HCT116 (cell line): Measurements from ENCODE around the gene LRRK2.

Source experiments
- CEBPB ChIP-seq: IDR thresholded peaks from 2 replicates; pipeline ENCODE4 v1.6.1; 2012; ENCODE audit warnings: low read depth
- EZH2phosphoT487 ChIP-seq: fragments of 200-600 bp; IDR thresholded peaks from 2 replicates; pipeline ENCODE4 v1.6.1; 2018; ENCODE audit warnings: antibody characterized with exemption, borderline replicate concordance
- SP1 ChIP-seq: IDR thresholded peaks from 2 replicates; pipeline ENCODE4 v1.6.1; 2012; ENCODE audit warnings: low read depth
- TF ChIP-seq, protein P1 (sequence below), 3 experiments: fragments of 200-600 bp in 1 of 3; sonication (generic) in 1 of 3; IDR thresholded peaks in 2 of 3; conservative IDR thresholded peaks in 1 of 3; 2 replicates each; pipeline ENCODE4 v1.5.1; 2012 to 2017; ENCODE audit warnings: low read depth in 2 of 3, low read length in 2 of 3, antibody characterized with exemption in 1 of 3, borderline replicate concordance in 1 of 3, control low read depth in 1 of 3, mild to moderate bottlenecking in 1 of 3, mixed read lengths in 1 of 3, mixed run types in 1 of 3, moderate library complexity in 1 of 3; ENCODE audit not compliant: insufficient read depth in 1 of 3
- TF ChIP-seq, protein P2 (sequence below): IDR thresholded peaks from 2 replicates; pipeline ENCODE4 v1.6.1; 2012
- TF ChIP-seq, protein P3 (sequence below): IDR thresholded peaks from 2 replicates; pipeline ENCODE4 v1.6.1; 2011; ENCODE audit warnings: mild to moderate bottlenecking, low read length, moderate library complexity; ENCODE audit not compliant: insufficient replicate concordance; ENCODE audit errors: extremely low read depth

DNA sequence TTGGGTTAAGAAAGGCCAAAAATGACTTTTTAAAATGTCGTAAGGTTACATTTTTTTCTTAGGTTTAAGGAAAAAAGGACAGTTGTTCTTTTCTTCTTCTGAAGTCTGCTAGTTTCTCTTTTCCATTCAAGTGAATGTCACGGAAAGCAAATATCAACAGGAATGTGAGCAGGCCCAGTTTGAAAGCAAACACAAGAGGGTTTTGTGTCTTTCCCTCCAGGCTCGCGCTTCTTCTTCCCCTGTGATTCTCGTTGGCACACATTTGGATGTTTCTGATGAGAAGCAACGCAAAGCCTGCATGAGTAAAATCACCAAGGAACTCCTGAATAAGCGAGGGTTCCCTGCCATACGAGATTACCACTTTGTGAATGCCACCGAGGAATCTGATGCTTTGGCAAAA is 85.4 kb downstream of the LRRK2 start:
- TF ChIP-seq, protein P1, sequence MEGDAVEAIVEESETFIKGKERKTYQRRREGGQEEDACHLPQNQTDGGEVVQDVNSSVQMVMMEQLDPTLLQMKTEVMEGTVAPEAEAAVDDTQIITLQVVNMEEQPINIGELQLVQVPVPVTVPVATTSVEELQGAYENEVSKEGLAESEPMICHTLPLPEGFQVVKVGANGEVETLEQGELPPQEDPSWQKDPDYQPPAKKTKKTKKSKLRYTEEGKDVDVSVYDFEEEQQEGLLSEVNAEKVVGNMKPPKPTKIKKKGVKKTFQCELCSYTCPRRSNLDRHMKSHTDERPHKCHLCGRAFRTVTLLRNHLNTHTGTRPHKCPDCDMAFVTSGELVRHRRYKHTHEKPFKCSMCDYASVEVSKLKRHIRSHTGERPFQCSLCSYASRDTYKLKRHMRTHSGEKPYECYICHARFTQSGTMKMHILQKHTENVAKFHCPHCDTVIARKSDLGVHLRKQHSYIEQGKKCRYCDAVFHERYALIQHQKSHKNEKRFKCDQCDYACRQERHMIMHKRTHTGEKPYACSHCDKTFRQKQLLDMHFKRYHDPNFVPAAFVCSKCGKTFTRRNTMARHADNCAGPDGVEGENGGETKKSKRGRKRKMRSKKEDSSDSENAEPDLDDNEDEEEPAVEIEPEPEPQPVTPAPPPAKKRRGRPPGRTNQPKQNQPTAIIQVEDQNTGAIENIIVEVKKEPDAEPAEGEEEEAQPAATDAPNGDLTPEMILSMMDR (IDR thresholded peaks at IDR 0.05 in 2 of 3, conservative IDR thresholded peaks at IDR 0.05 in 1 of 3; ENCODE audit: borderline replicate concordance in 1 of 3, insufficient read depth in 1 of 3, low read depth in 2 of 3, low read length in 2 of 3), result no peak
- TF ChIP-seq, protein P2, sequence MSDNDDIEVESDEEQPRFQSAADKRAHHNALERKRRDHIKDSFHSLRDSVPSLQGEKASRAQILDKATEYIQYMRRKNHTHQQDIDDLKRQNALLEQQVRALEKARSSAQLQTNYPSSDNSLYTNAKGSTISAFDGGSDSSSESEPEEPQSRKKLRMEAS, result no peak
- no peak for TF ChIP-seq EZH2phosphoT487
- TF ChIP-seq SP1, result no peak
- TF ChIP-seq, protein P3, sequence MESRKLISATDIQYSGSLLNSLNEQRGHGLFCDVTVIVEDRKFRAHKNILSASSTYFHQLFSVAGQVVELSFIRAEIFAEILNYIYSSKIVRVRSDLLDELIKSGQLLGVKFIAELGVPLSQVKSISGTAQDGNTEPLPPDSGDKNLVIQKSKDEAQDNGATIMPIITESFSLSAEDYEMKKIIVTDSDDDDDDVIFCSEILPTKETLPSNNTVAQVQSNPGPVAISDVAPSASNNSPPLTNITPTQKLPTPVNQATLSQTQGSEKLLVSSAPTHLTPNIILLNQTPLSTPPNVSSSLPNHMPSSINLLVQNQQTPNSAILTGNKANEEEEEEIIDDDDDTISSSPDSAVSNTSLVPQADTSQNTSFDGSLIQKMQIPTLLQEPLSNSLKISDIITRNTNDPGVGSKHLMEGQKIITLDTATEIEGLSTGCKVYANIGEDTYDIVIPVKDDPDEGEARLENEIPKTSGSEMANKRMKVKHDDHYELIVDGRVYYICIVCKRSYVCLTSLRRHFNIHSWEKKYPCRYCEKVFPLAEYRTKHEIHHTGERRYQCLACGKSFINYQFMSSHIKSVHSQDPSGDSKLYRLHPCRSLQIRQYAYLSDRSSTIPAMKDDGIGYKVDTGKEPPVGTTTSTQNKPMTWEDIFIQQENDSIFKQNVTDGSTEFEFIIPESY, result no peak
- no peak for TF ChIP-seq CEBPB
